IMR-90 (cell line): ENCODE data around the gene RPS3.

Source experiments
- BHLHE40 ChIP-seq: fragments of 150-350 bp; IDR thresholded peaks from 2 replicates; pipeline ENCODE4 v1.6.1; 2016; ENCODE audit warnings: mild to moderate bottlenecking, low read depth, low read length
- CHD1 ChIP-seq: IDR thresholded peaks from 2 replicates; pipeline ENCODE4 v1.6.1; 2012; ENCODE audit warnings: low read depth, low read length, improper control_type of control experiment
- MAZ ChIP-seq: IDR thresholded peaks from 2 replicates; pipeline ENCODE4 v1.6.1; 2012; ENCODE audit warnings: low read depth, mild to moderate bottlenecking, low read length, improper control_type of control experiment, moderate library complexity, borderline replicate concordance
- MXI1 ChIP-seq: IDR thresholded peaks from 2 replicates; pipeline ENCODE4 v1.6.1; 2012; ENCODE audit warnings: low read depth, mild to moderate bottlenecking, low read length, moderate library complexity, borderline replicate concordance
- NFE2L2 ChIP-seq: fragments of 150-350 bp; IDR thresholded peaks from 2 replicates; pipeline ENCODE4 v1.6.1; 2016; ENCODE audit warnings: low read depth, mild to moderate bottlenecking, low read length
- POLR2A ChIP-seq: IDR thresholded peaks from 2 replicates; pipeline ENCODE4 v1.6.1; 2012; ENCODE audit warnings: mild to moderate bottlenecking, low read depth, low read length
- RAD21 ChIP-seq: IDR thresholded peaks from 2 replicates; pipeline ENCODE4 v1.6.1; 2012; ENCODE audit warnings: low read length, improper control_type of control experiment
- RFX5 ChIP-seq: IDR thresholded peaks from 2 replicates; pipeline ENCODE4 v1.8.0; 2012; ENCODE audit warnings: low read depth, mild to moderate bottlenecking, low read length, moderate library complexity
- USF2 ChIP-seq: fragments of 150-350 bp; IDR thresholded peaks from 2 replicates; pipeline ENCODE4 v1.6.1; 2017; ENCODE audit warnings: mild to moderate bottlenecking, antibody characterized with exemption, low read length, low read depth
- TF ChIP-seq, protein P1 (sequence below): conservative IDR thresholded peaks from 2 replicates; pipeline ENCODE4 v1.5.1; 2012; ENCODE audit warnings: mild to moderate bottlenecking, low read depth, low read length, improper control_type of control experiment
- TF ChIP-seq, protein P2 (sequence below): fragments of 150-350 bp; IDR thresholded peaks from 2 replicates; pipeline ENCODE4 v1.6.1; 2016; ENCODE audit warnings: low read depth, mild to moderate bottlenecking, low read length, moderate library complexity, borderline replicate concordance

- TF ChIP-seq, protein P1, sequence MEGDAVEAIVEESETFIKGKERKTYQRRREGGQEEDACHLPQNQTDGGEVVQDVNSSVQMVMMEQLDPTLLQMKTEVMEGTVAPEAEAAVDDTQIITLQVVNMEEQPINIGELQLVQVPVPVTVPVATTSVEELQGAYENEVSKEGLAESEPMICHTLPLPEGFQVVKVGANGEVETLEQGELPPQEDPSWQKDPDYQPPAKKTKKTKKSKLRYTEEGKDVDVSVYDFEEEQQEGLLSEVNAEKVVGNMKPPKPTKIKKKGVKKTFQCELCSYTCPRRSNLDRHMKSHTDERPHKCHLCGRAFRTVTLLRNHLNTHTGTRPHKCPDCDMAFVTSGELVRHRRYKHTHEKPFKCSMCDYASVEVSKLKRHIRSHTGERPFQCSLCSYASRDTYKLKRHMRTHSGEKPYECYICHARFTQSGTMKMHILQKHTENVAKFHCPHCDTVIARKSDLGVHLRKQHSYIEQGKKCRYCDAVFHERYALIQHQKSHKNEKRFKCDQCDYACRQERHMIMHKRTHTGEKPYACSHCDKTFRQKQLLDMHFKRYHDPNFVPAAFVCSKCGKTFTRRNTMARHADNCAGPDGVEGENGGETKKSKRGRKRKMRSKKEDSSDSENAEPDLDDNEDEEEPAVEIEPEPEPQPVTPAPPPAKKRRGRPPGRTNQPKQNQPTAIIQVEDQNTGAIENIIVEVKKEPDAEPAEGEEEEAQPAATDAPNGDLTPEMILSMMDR: no peak
- TF ChIP-seq MXI1 (no peak), USF2 (no peak), POLR2A (no peak), BHLHE40 (no peak), MAZ (no peak), RAD21 (no peak), RFX5 (no peak), NFE2L2 (no peak), CHD1 (no peak)
- TF ChIP-seq, protein P2, sequence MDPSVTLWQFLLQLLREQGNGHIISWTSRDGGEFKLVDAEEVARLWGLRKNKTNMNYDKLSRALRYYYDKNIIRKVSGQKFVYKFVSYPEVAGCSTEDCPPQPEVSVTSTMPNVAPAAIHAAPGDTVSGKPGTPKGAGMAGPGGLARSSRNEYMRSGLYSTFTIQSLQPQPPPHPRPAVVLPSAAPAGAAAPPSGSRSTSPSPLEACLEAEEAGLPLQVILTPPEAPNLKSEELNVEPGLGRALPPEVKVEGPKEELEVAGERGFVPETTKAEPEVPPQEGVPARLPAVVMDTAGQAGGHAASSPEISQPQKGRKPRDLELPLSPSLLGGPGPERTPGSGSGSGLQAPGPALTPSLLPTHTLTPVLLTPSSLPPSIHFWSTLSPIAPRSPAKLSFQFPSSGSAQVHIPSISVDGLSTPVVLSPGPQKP: no peak
Measured at GRCh38 chr11:75349521-75350116, 49.7 kb upstream of the RPS3 start.
